Measurements from ENCODE around the gene PRDM16. TPM values are rescaled to one million over a fixed set of nuclear protein-coding genes. Genes with fewer than 3 reads are reported as not detected.

Gene PRDM16
- total RNA-seq, 4 donors from 2014 or later = 5.9 to 41.7 (median 11.2) TPM

DNA sequence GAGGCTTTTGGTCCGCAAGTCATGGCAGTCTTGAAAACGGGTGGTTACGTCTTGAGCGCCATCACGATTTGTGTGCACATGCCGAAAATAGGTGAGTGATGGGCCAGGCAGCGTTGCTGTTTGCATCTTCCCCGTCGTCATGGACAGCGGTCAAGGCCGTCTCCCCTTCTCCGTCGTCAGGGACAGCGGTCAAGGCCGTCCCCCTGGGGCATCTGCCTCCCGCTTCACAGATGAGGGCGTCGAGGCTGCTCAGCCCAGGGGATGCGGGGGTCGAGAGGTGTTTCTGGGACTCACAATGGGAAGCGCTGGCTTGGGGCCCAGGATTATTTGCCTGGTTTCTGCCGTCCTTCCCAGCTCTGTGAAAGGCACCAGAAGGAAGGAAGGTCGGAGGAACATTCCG is 162.2 kb downstream of the PRDM16 start:
- Histone ChIP-seq H3K4me1 (peaks cover 0 to 17% (median 4%) of the 10 kb centered on the region in 4 donors), H3K27me3 (peaks cover 0 to 5% of the 10 kb centered on the region in 2 donors), H3K36me3 (no peaks in the 10 kb centered on the region), H3K27ac (no peak overlapping the region), H3K9me3 (no peaks in the 10 kb centered on the region), H3K4me3 (no peak overlapping the region)
- DNase-seq (ENCODE audit: low spot score in 2 of 2) = no peak
- TF ChIP-seq EP300 (IDR thresholded peaks at IDR 0.05) (no peak), POLR2A (IDR thresholded peaks at IDR 0.05) (no peak)
- TF ChIP-seq, protein P1, sequence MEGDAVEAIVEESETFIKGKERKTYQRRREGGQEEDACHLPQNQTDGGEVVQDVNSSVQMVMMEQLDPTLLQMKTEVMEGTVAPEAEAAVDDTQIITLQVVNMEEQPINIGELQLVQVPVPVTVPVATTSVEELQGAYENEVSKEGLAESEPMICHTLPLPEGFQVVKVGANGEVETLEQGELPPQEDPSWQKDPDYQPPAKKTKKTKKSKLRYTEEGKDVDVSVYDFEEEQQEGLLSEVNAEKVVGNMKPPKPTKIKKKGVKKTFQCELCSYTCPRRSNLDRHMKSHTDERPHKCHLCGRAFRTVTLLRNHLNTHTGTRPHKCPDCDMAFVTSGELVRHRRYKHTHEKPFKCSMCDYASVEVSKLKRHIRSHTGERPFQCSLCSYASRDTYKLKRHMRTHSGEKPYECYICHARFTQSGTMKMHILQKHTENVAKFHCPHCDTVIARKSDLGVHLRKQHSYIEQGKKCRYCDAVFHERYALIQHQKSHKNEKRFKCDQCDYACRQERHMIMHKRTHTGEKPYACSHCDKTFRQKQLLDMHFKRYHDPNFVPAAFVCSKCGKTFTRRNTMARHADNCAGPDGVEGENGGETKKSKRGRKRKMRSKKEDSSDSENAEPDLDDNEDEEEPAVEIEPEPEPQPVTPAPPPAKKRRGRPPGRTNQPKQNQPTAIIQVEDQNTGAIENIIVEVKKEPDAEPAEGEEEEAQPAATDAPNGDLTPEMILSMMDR (IDR thresholded peaks at IDR 0.05) = no peak
- 83 to 84% methylated on average over 22 to 24 of the region's 24 CpGs for WGBS, 2 donors

DNA sequence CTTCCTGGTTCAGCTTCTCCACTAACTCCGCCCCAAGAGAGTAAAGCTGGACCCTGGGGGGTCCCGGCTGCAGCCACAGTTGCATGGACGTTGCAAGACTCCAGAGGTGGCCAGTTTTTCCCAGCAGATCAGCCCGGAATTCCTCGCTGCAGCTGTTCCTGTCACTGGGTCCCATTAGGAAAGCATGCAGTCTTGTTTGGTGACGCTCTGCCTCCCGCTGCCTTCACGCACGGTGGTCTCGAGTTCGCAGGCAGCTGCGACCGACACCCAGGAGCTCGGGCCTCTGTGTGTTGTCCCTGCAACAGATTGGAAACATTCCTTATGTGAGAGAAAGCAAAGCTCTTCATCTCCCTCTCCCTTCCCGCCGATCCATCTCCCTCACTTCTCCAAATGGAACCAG is 162.8 kb downstream of the PRDM16 start:
- H3K4me3 ChIP-seq = no peak overlapping the region
- no peak for TF ChIP-seq POLR2A (IDR thresholded peaks at IDR 0.05)
- TF ChIP-seq EP300 (IDR thresholded peaks at IDR 0.05) = no peak
- TF ChIP-seq, protein P1 (IDR thresholded peaks at IDR 0.05) = no peak
- WGBS, 2 donors = 61 to 67% methylated on average over 11 to 16 of the region's 16 CpGs
- H3K9me3 ChIP-seq = no peaks in the 10 kb centered on the region
- H3K4me1 ChIP-seq = peaks cover 0 to 16% (median 4%) of the 10 kb centered on the region in 4 donors
- DNase-seq (ENCODE audit: low spot score in 2 of 2) = no peak
- peaks cover 0 to under 1% of the 10 kb centered on the region in 2 donors for H3K27me3 ChIP-seq
- H3K27ac ChIP-seq = no peak overlapping the region
- H3K36me3 ChIP-seq = no peaks in the 10 kb centered on the region

GRCh38 chr1:3233031-3233430 is 164.0 kb downstream of the PRDM16 start:
- no peak for TF ChIP-seq EP300 (IDR thresholded peaks at IDR 0.05)
- TF ChIP-seq, protein P1 (IDR thresholded peaks at IDR 0.05) = no peak
- TF ChIP-seq POLR2A (IDR thresholded peaks at IDR 0.05) = no peak
- no peak for DNase-seq (ENCODE audit: low spot score in 2 of 2)
- Histone ChIP-seq H3K4me1 (peaks cover 0 to 16% (median 1%) of the 10 kb centered on the region in 4 donors), H3K27me3 (no peaks in the 10 kb centered on the region), H3K36me3 (no peaks in the 10 kb centered on the region), H3K9me3 (no peaks in the 10 kb centered on the region), H3K4me3 (no peak overlapping the region), H3K27ac (no peak overlapping the region)
- WGBS, 2 donors = 71 to 81% methylated on average over 9 to 15 of the region's 15 CpGs

DNA sequence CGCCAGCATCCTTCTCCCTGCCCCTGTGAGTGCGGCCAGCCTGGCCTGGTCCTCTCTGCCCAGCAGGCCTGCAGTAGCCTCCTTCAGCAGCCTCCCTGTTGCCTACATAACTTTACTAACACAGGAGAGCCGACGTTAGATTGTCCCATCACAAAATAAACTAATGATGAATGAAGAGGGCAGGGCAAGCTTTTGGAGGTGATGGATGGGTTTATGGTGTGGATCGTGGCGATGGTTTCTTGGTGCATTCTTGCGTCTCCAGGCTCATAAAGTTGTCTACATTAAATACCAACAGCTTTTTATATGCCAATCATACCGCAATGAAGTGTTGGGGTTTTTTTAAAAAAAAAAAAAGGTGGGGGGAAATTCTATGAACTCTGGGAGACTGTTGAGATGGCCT is 164.5 kb downstream of the PRDM16 start:
- Histone ChIP-seq H3K27me3 (no peaks in the 10 kb centered on the region), H3K4me1 (peaks cover 0 to 19% (median 0%) of the 10 kb centered on the region in 4 donors), H3K36me3 (no peaks in the 10 kb centered on the region), H3K9me3 (peaks cover 0 to 3% (median 0%) of the 10 kb centered on the region in 4 donors), H3K27ac (no peak overlapping the region), H3K4me3 (no peak overlapping the region)
- WGBS, 2 donors = 77 to 85% methylated on average over 8 of the region's 8 CpGs
- DNase-seq (ENCODE audit: low spot score in 2 of 2) = no peak
- TF ChIP-seq, protein P1 (IDR thresholded peaks at IDR 0.05) = no peak
- no peak for TF ChIP-seq EP300 (IDR thresholded peaks at IDR 0.05)

GRCh38 chr1:3234281-3234680 is 165.3 kb downstream of the PRDM16 start:
- Histone ChIP-seq H3K36me3 (no peaks in the 10 kb centered on the region), H3K27ac (no peak overlapping the region), H3K4me1 (peaks cover 0 to 24% (median 0%) of the 10 kb centered on the region in 4 donors), H3K4me3 (no peak overlapping the region), H3K27me3 (no peaks in the 10 kb centered on the region), H3K9me3 (peaks cover 0 to 10% (median 0%) of the 10 kb centered on the region in 4 donors)
- DNase-seq (ENCODE audit: low spot score in 2 of 2) = no peak
- WGBS, 2 donors = 92 to 93% methylated on average over 5 to 11 of the region's 15 CpGs
- TF ChIP-seq POLR2A (IDR thresholded peaks at IDR 0.05) (no peak), EP300 (IDR thresholded peaks at IDR 0.05) (no peak)
- TF ChIP-seq, protein P1 (IDR thresholded peaks at IDR 0.05) = no peak
